ENCODE results near the gene PDE6H.

Gene PDE6H

DNA sequence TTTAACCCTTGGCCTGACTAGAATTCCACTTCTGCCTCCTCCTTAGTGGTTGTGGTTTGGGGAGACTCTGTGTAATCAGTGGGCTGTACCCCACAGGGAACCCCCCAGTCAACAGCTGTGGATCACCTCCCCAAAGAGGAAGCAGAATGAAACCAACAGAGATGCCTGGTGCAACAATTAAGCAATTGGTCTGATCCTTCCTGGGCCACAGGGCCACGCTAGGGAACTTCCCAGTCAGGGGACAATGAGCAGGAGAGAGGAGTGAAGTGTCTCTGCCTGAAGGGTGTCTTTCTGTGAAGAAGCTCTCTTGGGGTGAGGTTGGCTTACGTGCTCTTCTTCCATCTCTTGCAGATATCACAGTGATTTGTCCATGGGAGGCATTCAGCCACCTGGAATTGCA, 8.2 kb downstream of the PDE6H start:
- DNase-seq (ENCODE audit: insufficient read length, low spot score) (no peak), FAIRE-seq (no peak)
- TF ChIP-seq PAX5 (IDR thresholded peaks at IDR 0.05; ENCODE audit: insufficient read depth, low read length, severe bottlenecking) (no peak), TAF1 (IDR thresholded peaks at IDR 0.05; ENCODE audit: low read depth, low read length) (no peak; the same call in 1 of the 2 replicates), SPI1 (IDR thresholded peaks at IDR 0.05; ENCODE audit: low read depth, low read length) (peak; percentile 22; the same call in 1 of the 2 replicates), POU2F2 (IDR thresholded peaks at IDR 0.05; ENCODE audit: low read depth, low read length) (peak; percentile 41; the same call in 1 of the 2 replicates), POLR2A (IDR thresholded peaks at IDR 0.05; ENCODE audit: low read depth, low read length) (no peak), POLR2AphosphoS5 (IDR thresholded peaks at IDR 0.05; ENCODE audit: low read depth, low read length) (no peak)

DNA sequence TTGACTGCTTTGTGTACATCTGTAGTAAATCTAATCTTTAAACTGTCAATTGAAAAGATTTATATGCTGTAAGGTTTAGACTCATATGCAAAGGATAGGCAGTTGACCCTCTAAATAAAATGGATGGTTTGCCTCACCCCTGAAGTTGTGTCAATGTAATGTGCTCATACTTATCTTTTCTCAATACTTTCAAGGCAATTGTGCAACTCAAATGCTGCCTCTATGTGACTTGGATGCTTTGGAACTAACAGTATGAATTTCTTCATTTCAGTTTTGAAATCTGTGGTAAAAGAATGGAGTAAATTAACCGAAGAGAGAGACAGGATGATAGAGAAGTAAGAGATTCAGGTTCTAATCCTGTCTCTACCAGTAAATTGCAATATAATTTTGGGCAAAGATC, 9.7 kb downstream of the PDE6H start:
- FAIRE-seq = peak; percentile 66
- TF ChIP-seq POLR2A (IDR thresholded peaks at IDR 0.05; ENCODE audit: low read depth, low read length) = no peak
- TF ChIP-seq POLR2AphosphoS5 (IDR thresholded peaks at IDR 0.05; ENCODE audit: low read depth, low read length) = no peak
- TF ChIP-seq PAX5 (IDR thresholded peaks at IDR 0.05; ENCODE audit: insufficient read depth, low read length, severe bottlenecking) = no peak
- no peak for TF ChIP-seq POU2F2 (IDR thresholded peaks at IDR 0.05; ENCODE audit: low read depth, low read length)
- TF ChIP-seq TAF1 (IDR thresholded peaks at IDR 0.05; ENCODE audit: low read depth, low read length) = no peak
- no peak for TF ChIP-seq SPI1 (IDR thresholded peaks at IDR 0.05; ENCODE audit: low read depth, low read length)
- DNase-seq (ENCODE audit: insufficient read length, low spot score) = no peak

DNA sequence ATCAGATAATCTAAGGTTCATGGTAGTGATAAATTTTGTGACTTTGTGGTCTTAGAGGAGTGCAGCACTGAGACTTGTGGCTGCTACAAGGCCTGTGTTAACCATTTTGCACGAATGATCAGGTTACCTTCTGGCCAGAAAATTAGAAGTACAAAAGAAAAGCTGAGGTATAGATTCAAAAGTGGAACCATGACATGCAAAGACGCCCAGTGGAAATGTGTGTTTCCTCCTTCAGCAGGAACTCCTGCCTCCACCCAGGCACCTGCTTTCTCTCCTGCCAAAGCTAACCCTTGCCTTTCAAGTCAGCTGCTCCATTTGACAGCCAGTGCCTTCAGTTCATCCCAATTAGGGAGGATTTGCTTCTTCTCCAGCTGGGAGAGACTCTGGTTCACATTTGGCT, 10.1 kb downstream of the PDE6H start:
- DNase-seq (ENCODE audit: insufficient read length, low spot score) (no peak), FAIRE-seq (peak; percentile 35)
- TF ChIP-seq TAF1 (IDR thresholded peaks at IDR 0.05; ENCODE audit: low read depth, low read length) (no peak), POLR2AphosphoS5 (IDR thresholded peaks at IDR 0.05; ENCODE audit: low read depth, low read length) (no peak), POU2F2 (IDR thresholded peaks at IDR 0.05; ENCODE audit: low read depth, low read length) (no peak), POLR2A (IDR thresholded peaks at IDR 0.05; ENCODE audit: low read depth, low read length) (no peak), SPI1 (IDR thresholded peaks at IDR 0.05; ENCODE audit: low read depth, low read length) (no peak), PAX5 (IDR thresholded peaks at IDR 0.05; ENCODE audit: insufficient read depth, low read length, severe bottlenecking) (no peak)

DNA sequence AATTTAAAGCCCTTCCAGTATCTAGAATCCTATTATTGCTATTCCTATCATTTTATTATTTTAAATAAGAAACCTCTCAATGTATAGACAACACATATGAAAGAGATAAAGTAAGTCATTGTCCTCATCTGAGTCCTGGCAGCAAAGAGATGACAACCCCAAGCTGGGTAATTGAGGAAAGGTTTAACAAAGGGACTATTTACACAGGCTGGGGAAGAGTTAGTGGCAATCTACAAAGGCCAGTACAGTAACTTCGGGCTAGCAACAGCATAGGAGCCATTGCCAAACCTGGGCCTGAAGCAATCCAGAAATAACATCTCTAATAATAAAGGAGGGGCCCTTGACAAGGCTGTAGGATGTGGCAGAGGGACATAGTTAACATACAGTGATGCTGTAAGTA, 11.2 kb downstream of the PDE6H start:
- TF ChIP-seq POLR2AphosphoS5 (IDR thresholded peaks at IDR 0.05; ENCODE audit: low read depth, low read length) (no peak), TAF1 (IDR thresholded peaks at IDR 0.05; ENCODE audit: low read depth, low read length) (no peak), SPI1 (IDR thresholded peaks at IDR 0.05; ENCODE audit: low read depth, low read length) (no peak), POU2F2 (IDR thresholded peaks at IDR 0.05; ENCODE audit: low read depth, low read length) (no peak), PAX5 (IDR thresholded peaks at IDR 0.05; ENCODE audit: insufficient read depth, low read length, severe bottlenecking) (no peak), POLR2A (IDR thresholded peaks at IDR 0.05; ENCODE audit: low read depth, low read length) (no peak)
- DNase-seq (ENCODE audit: insufficient read length, low spot score) (no peak), FAIRE-seq (no peak)

DNA sequence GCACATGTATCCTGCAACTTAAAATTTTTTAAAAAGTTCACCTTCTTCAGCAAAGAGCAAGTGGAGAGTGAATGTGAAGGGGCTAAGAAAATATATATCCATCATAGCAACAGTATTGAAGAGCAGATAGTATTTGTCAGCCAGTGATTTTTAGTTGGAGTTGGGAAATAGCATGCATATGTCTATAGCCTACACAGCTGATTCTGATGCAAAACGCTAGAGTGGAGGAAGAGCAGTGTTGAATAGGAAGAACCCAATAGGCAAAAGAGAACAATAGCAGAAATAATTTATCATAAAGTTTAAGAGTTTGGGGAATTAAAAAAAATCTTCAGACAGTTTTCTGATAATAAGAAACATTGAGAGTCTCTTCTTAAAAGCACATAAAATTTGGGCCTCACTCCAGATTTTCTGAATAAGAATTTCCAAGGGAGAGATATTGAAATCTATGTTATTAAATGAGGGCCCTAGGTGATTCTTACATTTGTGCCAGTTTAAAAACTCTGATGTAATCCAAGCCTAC, 12.0 kb downstream of the PDE6H start:
- TF ChIP-seq POLR2A (IDR thresholded peaks at IDR 0.05; ENCODE audit: low read depth, low read length) = no peak
- TF ChIP-seq PAX5 (IDR thresholded peaks at IDR 0.05; ENCODE audit: insufficient read depth, low read length, severe bottlenecking) = no peak
- TF ChIP-seq SPI1 (IDR thresholded peaks at IDR 0.05; ENCODE audit: low read depth, low read length) = no peak
- TF ChIP-seq POU2F2 (IDR thresholded peaks at IDR 0.05; ENCODE audit: low read depth, low read length) = no peak
- TF ChIP-seq POLR2AphosphoS5 (IDR thresholded peaks at IDR 0.05; ENCODE audit: low read depth, low read length) = no peak
- no peak for TF ChIP-seq TAF1 (IDR thresholded peaks at IDR 0.05; ENCODE audit: low read depth, low read length)
- no peak for DNase-seq (ENCODE audit: insufficient read length, low spot score)

DNA sequence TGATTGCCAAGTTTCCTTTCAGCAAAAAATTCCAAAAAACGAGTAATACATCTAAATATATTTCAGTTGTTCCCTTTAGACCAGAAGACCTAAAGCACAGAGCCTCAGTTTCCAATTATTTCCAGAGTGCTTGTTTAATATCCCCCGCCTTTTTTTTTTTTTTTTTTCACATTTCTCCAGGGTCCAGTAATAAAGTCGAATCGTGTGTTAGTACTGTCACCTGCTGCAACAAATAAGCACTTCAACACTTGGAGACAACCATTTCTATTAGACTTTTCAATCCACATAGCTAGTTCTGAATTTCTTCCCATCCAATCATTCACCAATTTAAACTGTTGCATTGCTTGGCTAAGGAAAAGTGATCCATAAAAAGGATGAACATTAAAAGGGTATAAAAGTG, 13.6 kb downstream of the PDE6H start:
- no peak for FAIRE-seq
- no peak for DNase-seq (ENCODE audit: insufficient read length, low spot score)
- no peak for TF ChIP-seq SPI1 (IDR thresholded peaks at IDR 0.05; ENCODE audit: low read depth, low read length)
- no peak for TF ChIP-seq POLR2A (IDR thresholded peaks at IDR 0.05; ENCODE audit: low read depth, low read length)
- no peak for TF ChIP-seq POU2F2 (IDR thresholded peaks at IDR 0.05; ENCODE audit: low read depth, low read length)
- no peak for TF ChIP-seq PAX5 (IDR thresholded peaks at IDR 0.05; ENCODE audit: insufficient read depth, low read length, severe bottlenecking)
- no peak for TF ChIP-seq TAF1 (IDR thresholded peaks at IDR 0.05; ENCODE audit: low read depth, low read length)
- no peak for TF ChIP-seq POLR2AphosphoS5 (IDR thresholded peaks at IDR 0.05; ENCODE audit: low read depth, low read length)

More for the DNA sequence above, 12.0 kb downstream of the PDE6H start:
- FAIRE-seq = no peak

DNA sequence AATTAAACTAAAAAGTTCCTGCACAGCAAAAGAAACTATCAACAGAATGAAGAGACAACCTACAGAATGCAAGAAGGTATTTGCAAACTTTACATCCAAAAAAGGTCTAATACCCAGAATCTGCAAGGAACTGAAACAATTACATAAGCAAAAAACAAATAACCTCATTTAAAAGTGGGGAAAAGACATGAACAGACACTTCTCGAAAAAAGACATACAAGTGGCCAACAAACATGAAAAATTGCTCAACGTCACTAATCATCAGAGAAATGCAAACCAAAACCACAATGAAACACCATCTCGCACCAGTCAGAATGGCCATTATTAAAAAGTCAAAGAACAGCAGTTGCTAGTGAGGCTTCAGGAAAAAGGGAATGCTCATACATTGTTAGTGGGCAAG, 15.2 kb downstream of the PDE6H start:
- TF ChIP-seq POLR2AphosphoS5 (IDR thresholded peaks at IDR 0.05; ENCODE audit: low read depth, low read length) = no peak
- peak; percentile 76 for TF ChIP-seq SPI1 (IDR thresholded peaks at IDR 0.05; ENCODE audit: low read depth, low read length)
- no peak for FAIRE-seq
- DNase-seq (ENCODE audit: insufficient read length, low spot score) = no peak

DNA sequence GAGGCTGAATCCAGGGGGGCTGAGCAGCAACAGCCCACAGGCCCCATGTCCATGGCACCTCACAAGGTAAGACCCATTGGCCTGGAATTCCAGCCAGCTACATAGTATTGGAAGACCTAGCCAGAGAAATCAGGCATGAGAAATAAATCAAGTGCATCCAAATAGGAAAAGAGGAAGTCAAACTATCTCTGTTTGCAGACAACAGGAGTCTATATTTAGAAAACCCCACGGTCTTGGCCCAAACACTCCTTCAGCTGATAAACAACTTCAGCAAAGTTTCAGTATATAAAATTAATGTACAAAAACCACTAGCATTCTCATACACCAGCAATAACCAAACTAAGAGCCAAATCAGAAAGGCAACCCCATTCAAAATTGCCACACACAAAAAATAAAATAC, 16.9 kb downstream of the PDE6H start:
- no peak for TF ChIP-seq POLR2AphosphoS5 (IDR thresholded peaks at IDR 0.05; ENCODE audit: low read depth, low read length)
- TF ChIP-seq POU2F2 (IDR thresholded peaks at IDR 0.05; ENCODE audit: low read depth, low read length) = no peak
- no peak for TF ChIP-seq PAX5 (IDR thresholded peaks at IDR 0.05; ENCODE audit: insufficient read depth, low read length, severe bottlenecking)
- TF ChIP-seq SPI1 (IDR thresholded peaks at IDR 0.05; ENCODE audit: low read depth, low read length) = peak; percentile 94
- no peak for TF ChIP-seq TAF1 (IDR thresholded peaks at IDR 0.05; ENCODE audit: low read depth, low read length)
- FAIRE-seq (peak; percentile 28), DNase-seq (ENCODE audit: insufficient read length, low spot score) (no peak)

DNA sequence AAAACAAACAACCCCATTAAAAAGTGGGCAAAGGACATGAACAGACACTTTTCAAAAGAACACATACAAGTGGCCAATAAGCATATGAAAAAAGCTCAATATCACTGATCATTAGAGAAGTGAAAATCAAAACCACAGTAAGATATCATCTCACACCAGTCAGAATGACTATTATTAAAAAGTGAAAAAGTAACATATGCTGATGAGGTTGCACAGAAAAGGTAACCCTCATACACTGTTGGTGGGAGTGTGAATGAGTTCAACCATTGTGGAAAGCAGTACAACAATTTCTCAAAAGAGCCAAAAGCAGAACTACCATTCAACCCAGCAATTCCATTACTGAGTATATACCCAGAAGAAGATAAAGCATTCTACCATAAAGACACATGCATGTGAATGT, 18.2 kb downstream of the PDE6H start:
- FAIRE-seq (peak; percentile 13), DNase-seq (ENCODE audit: insufficient read length, low spot score) (no peak)
- TF ChIP-seq POLR2AphosphoS5 (IDR thresholded peaks at IDR 0.05; ENCODE audit: low read depth, low read length) = no peak
- peak; percentile 36 for TF ChIP-seq SPI1 (IDR thresholded peaks at IDR 0.05; ENCODE audit: low read depth, low read length)

DNA sequence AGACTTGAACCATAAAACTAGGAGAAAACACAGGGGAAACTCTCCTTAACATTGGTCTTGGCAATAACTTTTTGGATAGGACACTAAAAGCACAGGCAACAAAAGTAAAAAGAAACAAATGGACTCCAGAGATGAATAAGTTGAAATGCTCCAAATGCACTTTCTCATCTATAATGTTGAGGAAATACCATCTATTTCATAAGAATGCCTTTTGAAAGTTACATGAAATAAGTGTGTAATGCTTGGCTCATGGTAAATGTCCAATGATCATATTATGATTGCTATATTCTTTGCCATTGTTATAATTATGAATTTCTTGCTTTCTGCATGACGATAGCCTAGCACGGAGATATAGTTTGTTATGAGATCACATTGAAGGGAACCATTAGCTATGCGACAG, 19.8 kb downstream of the PDE6H start:
- TF ChIP-seq POU2F2 (IDR thresholded peaks at IDR 0.05; ENCODE audit: low read depth, low read length) = no peak
- TF ChIP-seq POLR2AphosphoS5 (IDR thresholded peaks at IDR 0.05; ENCODE audit: low read depth, low read length) = no peak
- no peak for TF ChIP-seq SPI1 (IDR thresholded peaks at IDR 0.05; ENCODE audit: low read depth, low read length)
- TF ChIP-seq POLR2A (IDR thresholded peaks at IDR 0.05; ENCODE audit: low read depth, low read length) = no peak
- no peak for TF ChIP-seq TAF1 (IDR thresholded peaks at IDR 0.05; ENCODE audit: low read depth, low read length)
- no peak for TF ChIP-seq PAX5 (IDR thresholded peaks at IDR 0.05; ENCODE audit: insufficient read depth, low read length, severe bottlenecking)
- DNase-seq (ENCODE audit: insufficient read length, low spot score) (no peak), FAIRE-seq (peak; percentile 16)
